Karpas-422 (cell line): ENCODE measurements around the gene SEMA3D. TPM values are rescaled to one million over a fixed set of nuclear protein-coding genes. Genes with fewer than 3 reads are reported as not detected.

Experiments
- DNase-seq: peaks from one replicate; pipeline ENCODE4 v3.0.0-alpha.2; 2015
- H2AFZ ChIP-seq: fragments of 200-600 bp; sonication (generic); 2 replicates; pipeline ENCODE4 v1.6.1; 2014; ENCODE audit warnings: antibody characterized with exemption, low read length, mixed read lengths
- H3K27ac ChIP-seq: fragments of 200-600 bp; sonication (generic); 2 replicates; pipeline ENCODE4 v1.5.1; 2014; ENCODE audit warnings: mild to moderate bottlenecking, low read length, moderate library complexity
- H3K27me3 ChIP-seq: fragments of 200-600 bp; sonication (generic); 2 replicates; pipeline ENCODE4 v1.6.1; 2014; ENCODE audit warnings: low read length, mixed read lengths
- H3K36me3 ChIP-seq: fragments of 200-600 bp; sonication (generic); 2 replicates; pipeline ENCODE4 v1.6.1; 2014; ENCODE audit warnings: low read length, mixed read lengths; ENCODE audit not compliant: insufficient read depth
- H3K4me1 ChIP-seq: fragments of 200-600 bp; sonication (generic); 2 replicates; pipeline ENCODE4 v1.6.1; 2014; ENCODE audit warnings: mild to moderate bottlenecking, low read length, mixed read lengths
- H3K4me2 ChIP-seq: fragments of 200-600 bp; sonication (generic); 2 replicates; pipeline ENCODE4 v1.6.1; 2014; ENCODE audit warnings: low read length, low read depth, mild to moderate bottlenecking; ENCODE audit not compliant: poor library complexity, severe bottlenecking
- H3K4me3 ChIP-seq: fragments of 200-600 bp; sonication (generic); 2 replicates; pipeline ENCODE4 v1.5.1; 2014; ENCODE audit warnings: mild to moderate bottlenecking, antibody characterized with exemption, low read length, mixed read lengths
- H3K79me2 ChIP-seq: fragments of 200-600 bp; sonication (generic); 2 replicates; pipeline ENCODE4 v1.6.1; 2014; ENCODE audit warnings: mild to moderate bottlenecking, low read length, mixed read lengths
- H3K9ac ChIP-seq: fragments of 200-600 bp; sonication (generic); 2 replicates; pipeline ENCODE4 v1.6.0; 2014; ENCODE audit warnings: low read length
- H3K9me2 ChIP-seq: fragments of 200-600 bp; sonication (generic), shearing (Covaris generic); replicated peaks from 2 replicates; pipeline ENCODE4 v1.6.0; 2014; ENCODE audit warnings: mild to moderate bottlenecking, low read length, moderate library complexity; ENCODE audit not compliant: insufficient read depth
- H3K9me3 ChIP-seq: fragments of 300-700, 200-600 bp; sonication (generic); 2 replicates; pipeline ENCODE4 v1.6.1; 2014; ENCODE audit warnings: low read length, mixed read lengths
- H4K20me1 ChIP-seq: fragments of 200-600 bp; sonication (generic); 2 replicates; pipeline ENCODE4 v1.6.1; 2014; ENCODE audit warnings: mild to moderate bottlenecking, antibody characterized with exemption, low read length, low read depth; ENCODE audit not compliant: insufficient read depth
- total RNA-seq: library from RNA; depleted of rRNA; stranded (reverse); fragments of >200 nt; shearing (Covaris generic); gene quantifications from 2 replicates; pipeline ENCODE4 v1.2.3, GENCODE V29; 2014; ENCODE audit warnings: low replicate concordance

Gene SEMA3D
- total RNA-seq, 1 experiment from 2014 or later = not detected

GRCh38 chr7:85133006-85133405 is 53.9 kb downstream of the SEMA3D start:
- H3K27me3 ChIP-seq = no peaks in the 10 kb centered on the region
- no peaks in the 10 kb centered on the region for H3K79me2 ChIP-seq
- peaks cover 19% of the 10 kb centered on the region for H3K9me3 ChIP-seq
- no peak overlapping the region for H3K27ac ChIP-seq
- H4K20me1 ChIP-seq = no peaks in the 10 kb centered on the region
- DNase-seq = no peak
- H3K4me1 ChIP-seq = no peaks in the 10 kb centered on the region
- H2AFZ ChIP-seq = no peak overlapping the region
- H3K4me2 ChIP-seq = no peak overlapping the region
- H3K9ac ChIP-seq = no peak overlapping the region
- no peaks in the 10 kb centered on the region for H3K36me3 ChIP-seq
- no peaks in the 10 kb centered on the region for H3K9me2 ChIP-seq
- H3K4me3 ChIP-seq = no peak overlapping the region

- Histone ChIP-seq H3K4me1 (no peaks in the 10 kb centered on the region), H3K36me3 (no peaks in the 10 kb centered on the region), H3K9me3 (peaks cover 17% of the 10 kb centered on the region), H3K79me2 (no peaks in the 10 kb centered on the region), H4K20me1 (no peaks in the 10 kb centered on the region), H3K27ac (no peak overlapping the region), H3K4me2 (no peak overlapping the region), H3K27me3 (no peaks in the 10 kb centered on the region), H2AFZ (no peak overlapping the region), H3K9ac (no peak overlapping the region), H3K4me3 (no peak overlapping the region), H3K9me2 (no peaks in the 10 kb centered on the region)
- DNase-seq = no peak
Observed at GRCh38 chr7:85130702-85131101, 56.2 kb downstream of the SEMA3D start.

- Histone ChIP-seq H3K9me3 (peaks cover 8% of the 10 kb centered on the region), H3K9ac (no peak overlapping the region), H3K4me3 (no peak overlapping the region), H3K27me3 (no peaks in the 10 kb centered on the region), H3K79me2 (no peaks in the 10 kb centered on the region), H3K27ac (no peak overlapping the region), H3K36me3 (no peaks in the 10 kb centered on the region), H3K4me1 (no peaks in the 10 kb centered on the region), H3K4me2 (no peak overlapping the region), H2AFZ (no peak overlapping the region), H4K20me1 (no peaks in the 10 kb centered on the region), H3K9me2 (no peaks in the 10 kb centered on the region)
- no peak for DNase-seq
Observed at GRCh38 chr7:85126383-85126782, 60.5 kb downstream of the SEMA3D start.

- Histone ChIP-seq H3K9me3 (peaks cover 5% of the 10 kb centered on the region), H3K79me2 (no peaks in the 10 kb centered on the region), H4K20me1 (no peaks in the 10 kb centered on the region), H3K36me3 (no peaks in the 10 kb centered on the region), H3K4me3 (no peak overlapping the region), H3K27ac (no peak overlapping the region), H3K4me1 (no peaks in the 10 kb centered on the region), H2AFZ (no peak overlapping the region), H3K4me2 (no peak overlapping the region), H3K27me3 (no peaks in the 10 kb centered on the region), H3K9ac (no peak overlapping the region), H3K9me2 (no peaks in the 10 kb centered on the region)
- no peak for DNase-seq
Observed at GRCh38 chr7:85125651-85126131, 61.2 kb downstream of the SEMA3D start.

- H3K9me2 ChIP-seq = no peaks in the 10 kb centered on the region
- H2AFZ ChIP-seq = no peak overlapping the region
- H3K9me3 ChIP-seq = peaks cover 5% of the 10 kb centered on the region
- H3K79me2 ChIP-seq = no peaks in the 10 kb centered on the region
- H3K4me2 ChIP-seq = no peak overlapping the region
- no peaks in the 10 kb centered on the region for H4K20me1 ChIP-seq
- no peaks in the 10 kb centered on the region for H3K27me3 ChIP-seq
- H3K4me3 ChIP-seq = no peak overlapping the region
- H3K27ac ChIP-seq = no peak overlapping the region
- no peak overlapping the region for H3K9ac ChIP-seq
- no peak for DNase-seq
- no peaks in the 10 kb centered on the region for H3K36me3 ChIP-seq
- no peaks in the 10 kb centered on the region for H3K4me1 ChIP-seq
Observed at GRCh38 chr7:85125176-85125575, 61.7 kb downstream of the SEMA3D start.

- no peak overlapping the region for H3K4me3 ChIP-seq
- no peak overlapping the region for H3K27ac ChIP-seq
- H3K4me1 ChIP-seq = no peaks in the 10 kb centered on the region
- H3K9me2 ChIP-seq = no peaks in the 10 kb centered on the region
- DNase-seq = no peak
- H3K9me3 ChIP-seq = peaks cover 13% of the 10 kb centered on the region
- H3K4me2 ChIP-seq = no peak overlapping the region
- no peak overlapping the region for H3K9ac ChIP-seq
- H3K27me3 ChIP-seq = no peaks in the 10 kb centered on the region
- H3K79me2 ChIP-seq = no peaks in the 10 kb centered on the region
- H3K36me3 ChIP-seq = no peaks in the 10 kb centered on the region
- no peaks in the 10 kb centered on the region for H4K20me1 ChIP-seq
- H2AFZ ChIP-seq = no peak overlapping the region
Observed at GRCh38 chr7:85119934-85120333, 66.9 kb downstream of the SEMA3D start.

- no peak for DNase-seq
- Histone ChIP-seq H3K9me3 (peaks cover 26% of the 10 kb centered on the region), H3K9me2 (no peaks in the 10 kb centered on the region), H3K27ac (no peak overlapping the region), H2AFZ (no peak overlapping the region), H3K79me2 (no peaks in the 10 kb centered on the region), H3K9ac (no peak overlapping the region), H3K4me3 (no peak overlapping the region), H3K4me1 (no peaks in the 10 kb centered on the region), H4K20me1 (no peaks in the 10 kb centered on the region), H3K27me3 (no peaks in the 10 kb centered on the region), H3K36me3 (no peaks in the 10 kb centered on the region), H3K4me2 (no peak overlapping the region)
Observed at GRCh38 chr7:85115862-85116261, 71.0 kb downstream of the SEMA3D start.

- no peaks in the 10 kb centered on the region for H3K27me3 ChIP-seq
- no peaks in the 10 kb centered on the region for H3K79me2 ChIP-seq
- H3K9ac ChIP-seq = no peak overlapping the region
- H3K27ac ChIP-seq = no peak overlapping the region
- H3K4me2 ChIP-seq = no peak overlapping the region
- no peak for DNase-seq
- no peaks in the 10 kb centered on the region for H3K36me3 ChIP-seq
- H3K4me1 ChIP-seq = no peaks in the 10 kb centered on the region
- no peaks in the 10 kb centered on the region for H4K20me1 ChIP-seq
- H3K9me3 ChIP-seq = peaks cover 26% of the 10 kb centered on the region
- H2AFZ ChIP-seq = no peak overlapping the region
- no peaks in the 10 kb centered on the region for H3K9me2 ChIP-seq
- H3K4me3 ChIP-seq = no peak overlapping the region
Observed at GRCh38 chr7:85115006-85115405, 71.8 kb downstream of the SEMA3D start.

GRCh38 chr7:85114342-85114741 is 72.5 kb downstream of the SEMA3D start:
- Histone ChIP-seq H3K27me3 (no peaks in the 10 kb centered on the region), H3K9me3 (peaks cover 22% of the 10 kb centered on the region), H4K20me1 (no peaks in the 10 kb centered on the region), H3K4me2 (no peak overlapping the region), H3K9me2 (no peaks in the 10 kb centered on the region), H3K79me2 (no peaks in the 10 kb centered on the region), H3K27ac (no peak overlapping the region), H3K4me1 (no peaks in the 10 kb centered on the region), H3K36me3 (no peaks in the 10 kb centered on the region), H2AFZ (no peak overlapping the region), H3K4me3 (no peak overlapping the region), H3K9ac (no peak overlapping the region)
- no peak for DNase-seq
